Hematopoietic multipotent progenitor cell treated with erythropoietin and hydrocortisone succinate and interleukin-3 and kit ligand, for 8 days (in vitro differentiated cells): ENCODE data around the gene KIF15.
"Not testable (repeated sequence)": the region's sequence is repeated elsewhere in the genome, so short reads cannot be mapped to it uniquely, and the experiment has no call there.

ENCODE experiments used
- DNase-seq: peaks from one replicate; pipeline ENCODE4 v3.0.0-alpha.2; 2015

The KIF15 gene

GRCh38 chr3:44761424-44762169 is at the start of gene KIF15, which contains the start of gene KIAA1143:
TSS of gene KIF15 (plus strand) at chr3:44761794. CDS start at chr3:44761866, 72 bp downstream.
TSS of gene KIAA1143 (minus strand) at chr3:44761619. CDS start at chr3:44761602, 17 bp downstream.
- peak; percentile 96 for DNase-seq

GRCh38 chr3:44712455-44713075 is 49.0 kb upstream of the KIF15 start, which contains the start of gene ZNF502:
TSS of gene ZNF502 (plus strand) at chr3:44712660. CDS start at chr3:44720262, 7,602 bp downstream.
- DNase-seq, result peak; percentile 73

- no peak for DNase-seq
These were observed 40.1 kb upstream of the KIF15 start for GRCh38 chr3:44721231-44722102.

- DNase-seq, result no peak
These were observed 39.5 kb upstream of the KIF15 start for GRCh38 chr3:44722103-44722401.

GRCh38 chr3:44729384-44729910 is 32.1 kb upstream of the KIF15 start, which contains the start of gene ZNF501:
TSS of gene ZNF501 (plus strand) at chr3:44729635. CDS start at chr3:44734422, 4,787 bp downstream.
- peak; percentile 80 for DNase-seq

- no peak for DNase-seq
These were observed 26.9 kb upstream of the KIF15 start for GRCh38 chr3:44734646-44735168.

- peak; percentile 27 for DNase-seq
These were observed 532 bp upstream of the KIF15 start for GRCh38 chr3:44761101-44761423.

- DNase-seq, result peak; percentile 51
These were observed 630 bp downstream of the KIF15 start for GRCh38 chr3:44762170-44762677.

- DNase-seq, result peak; percentile 8
These were observed 1.1 kb downstream of the KIF15 start for GRCh38 chr3:44762690-44763089.

GRCh38 chr3:44764248-44764647 is 2.7 kb downstream of the KIF15 start:
- DNase-seq, result no peak

- DNase-seq, result no peak
These were observed 10.0 kb downstream of the KIF15 start for GRCh38 chr3:44771424-44772098.

GRCh38 chr3:44772099-44772442 is 10.5 kb downstream of the KIF15 start:
- DNase-seq, result no peak

- DNase-seq, result no peak
These were observed 21.3 kb downstream of the KIF15 start for GRCh38 chr3:44782891-44783290.

GRCh38 chr3:44795197-44795596 is 33.6 kb downstream of the KIF15 start:
- no peak for DNase-seq

- DNase-seq, result no peak
These were observed 40.4 kb downstream of the KIF15 start for GRCh38 chr3:44802011-44802410.

- DNase-seq, result no peak
These were observed 41.7 kb downstream of the KIF15 start for GRCh38 chr3:44803298-44803697.

GRCh38 chr3:44805960-44806359 is 44.4 kb downstream of the KIF15 start:
- DNase-seq, result no peak

- DNase-seq, result no peak
These were observed 53.2 kb downstream of the KIF15 start for GRCh38 chr3:44814751-44815150.

- DNase-seq, result not testable (repeated sequence)
These were observed 54.7 kb downstream of the KIF15 start for GRCh38 chr3:44816334-44816733.

GRCh38 chr3:44821206-44821605 is 59.6 kb downstream of the KIF15 start:
- not testable (repeated sequence) for DNase-seq

GRCh38 chr3:44825264-44825925 is 63.8 kb downstream of the KIF15 start:
- DNase-seq, result no peak

- no peak for DNase-seq
These were observed 65.6 kb downstream of the KIF15 start for GRCh38 chr3:44827196-44827595.
